GM19468 (cell line): ENCODE results near the gene OR2J2.
"Not testable (repeated sequence)": the region's sequence is repeated elsewhere in the genome, so short reads cannot be mapped to it uniquely, and the experiment has no call there.

Experiments
- ATAC-seq: cut with Tn5 transposase; IDR thresholded peaks from one replicate; pipeline ENCODE4 v1.9.1; 2021; ENCODE audit warnings: mild to moderate bottlenecking, moderate library complexity, moderate number of reproducible peaks; ENCODE audit not compliant: unreplicated experiment; ENCODE audit errors: extremely low read depth

The OR2J2 gene

DNA sequence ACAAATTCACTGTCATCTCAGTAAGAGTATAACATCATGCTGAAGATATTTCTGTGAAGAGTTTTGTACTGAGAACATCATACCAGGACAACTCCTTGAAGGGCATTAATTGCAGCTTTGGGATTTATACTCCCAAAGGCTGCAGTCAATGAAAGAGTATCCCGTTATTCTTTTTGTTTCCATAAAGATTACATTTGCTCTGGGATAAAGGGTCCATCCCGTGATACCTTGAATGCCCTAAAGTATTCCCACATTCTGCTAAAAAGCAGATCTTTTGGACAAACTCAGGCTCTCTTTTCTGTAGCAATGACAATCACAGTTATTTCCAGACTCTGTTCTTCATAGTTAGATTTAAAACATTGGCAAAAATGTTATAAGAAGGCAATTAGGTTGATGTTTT lies at the start of gene OR2J2:
OR2J2 (plus strand) TSS at position 301 of the 400 bp plus-strand sequence. CDS start 2,729 bp downstream, outside the sequence.
- ATAC-seq: not testable (repeated sequence)

DNA sequence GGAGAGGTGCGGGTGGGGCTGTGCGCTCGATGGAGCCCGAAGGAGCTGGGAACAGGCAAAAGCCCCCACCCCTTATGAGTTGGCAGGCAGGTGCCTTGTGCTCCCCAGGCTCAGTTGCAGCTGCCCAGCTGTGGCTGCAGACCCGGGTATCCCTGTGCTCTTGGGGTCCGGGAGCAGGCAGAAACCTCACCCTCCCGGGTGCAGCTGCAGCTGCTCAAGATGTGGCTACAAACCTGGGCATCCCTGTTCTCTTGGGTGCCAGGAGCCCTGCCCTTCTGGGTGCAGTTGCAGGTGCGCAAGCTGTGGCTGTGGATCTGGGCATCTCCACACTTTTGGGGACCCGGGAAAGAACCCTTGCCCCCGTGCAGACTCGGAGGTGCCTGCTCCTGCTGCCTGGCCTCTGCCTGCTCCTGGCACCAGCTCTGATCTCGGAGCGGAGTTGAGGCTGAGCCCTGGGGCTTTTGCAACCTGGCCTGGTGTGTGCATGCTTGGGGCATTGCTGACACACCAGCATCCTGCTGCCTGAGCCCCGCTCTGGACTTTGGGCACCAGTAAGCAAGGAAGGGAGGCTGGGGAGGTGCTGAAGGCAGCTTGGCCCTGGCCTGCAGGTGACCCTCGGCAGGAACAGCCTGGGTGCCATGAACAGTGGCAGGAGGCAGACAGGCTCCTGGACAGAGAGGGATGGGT lies 41.2 kb upstream of the OR2J2 start:
- ATAC-seq: no peak

DNA sequence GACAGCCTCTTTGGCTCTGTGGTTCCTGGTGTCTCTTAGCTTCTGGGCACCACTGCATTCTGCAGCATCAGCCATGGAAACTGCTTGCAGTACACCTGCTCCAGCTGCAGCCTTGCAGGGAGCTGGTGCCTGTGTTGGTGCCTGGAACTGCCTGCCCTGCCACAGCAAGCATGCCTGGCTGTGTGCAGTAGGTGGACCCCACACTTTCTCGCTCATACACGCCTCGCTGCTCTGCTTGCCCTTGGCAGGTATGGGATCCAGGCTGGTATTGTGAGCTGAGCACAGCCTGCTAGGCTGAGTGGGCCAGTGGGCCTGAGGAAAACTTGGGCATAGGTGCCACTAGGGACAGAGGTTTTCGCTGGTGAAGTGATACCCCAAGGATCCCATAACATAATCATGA lies 40.1 kb upstream of the OR2J2 start:
- no peak for ATAC-seq

- ATAC-seq: no peak
Measured at GRCh38 chr6:29131691-29132090, 39.0 kb upstream of the OR2J2 start.

GRCh38 chr6:29137724-29138123 lies 33.0 kb upstream of the OR2J2 start:
- ATAC-seq: no peak

- ATAC-seq: no peak
Measured at GRCh38 chr6:29141606-29142005, 29.1 kb upstream of the OR2J2 start.

GRCh38 chr6:29142309-29142708 lies 28.4 kb upstream of the OR2J2 start:
- no peak for ATAC-seq

GRCh38 chr6:29146179-29146578 lies 24.5 kb upstream of the OR2J2 start:
- no peak for ATAC-seq

- no peak for ATAC-seq
Measured at GRCh38 chr6:29147074-29147473, 23.6 kb upstream of the OR2J2 start.

GRCh38 chr6:29149444-29149843 lies 21.3 kb upstream of the OR2J2 start:
- ATAC-seq: not testable (repeated sequence)

DNA sequence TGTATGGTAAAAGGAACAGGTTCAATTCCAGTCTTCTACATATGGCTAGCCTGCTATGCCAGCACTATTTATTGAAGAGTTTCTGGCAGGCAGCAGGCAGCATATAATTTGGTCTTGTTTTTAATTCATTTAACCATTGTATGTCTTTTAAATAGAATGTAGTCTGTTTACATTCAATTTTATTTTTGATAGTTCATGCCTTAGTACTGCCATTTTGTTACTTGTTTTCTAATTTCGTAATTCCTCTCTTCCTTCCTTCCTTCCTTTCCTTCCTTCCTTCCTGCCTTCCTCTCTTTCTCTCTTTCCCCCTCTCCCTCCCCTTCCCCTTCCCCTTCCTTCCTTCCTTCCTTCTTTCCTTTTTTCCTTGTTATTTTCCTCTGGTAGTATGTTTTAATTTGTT lies 17.6 kb upstream of the OR2J2 start:
- ATAC-seq: no peak

DNA sequence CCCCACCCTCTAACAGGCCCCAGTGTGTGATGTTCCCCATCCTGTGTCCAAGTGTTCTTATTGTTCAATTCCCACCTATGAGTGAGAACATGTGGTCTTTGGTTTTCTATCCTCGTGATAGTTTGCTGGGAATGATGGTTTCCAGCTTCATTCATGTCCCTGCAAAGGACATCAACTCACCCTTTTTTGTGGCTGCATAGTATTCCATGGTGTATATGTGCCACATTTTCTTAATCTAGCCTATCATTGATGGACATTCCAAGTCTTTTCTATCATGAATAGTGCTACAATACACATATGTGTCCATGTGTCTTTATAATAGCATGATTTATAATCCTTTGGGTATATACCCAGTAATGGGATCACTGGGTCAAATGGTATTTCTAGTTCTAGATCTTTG lies 15.5 kb upstream of the OR2J2 start:
- not testable (repeated sequence) for ATAC-seq

DNA sequence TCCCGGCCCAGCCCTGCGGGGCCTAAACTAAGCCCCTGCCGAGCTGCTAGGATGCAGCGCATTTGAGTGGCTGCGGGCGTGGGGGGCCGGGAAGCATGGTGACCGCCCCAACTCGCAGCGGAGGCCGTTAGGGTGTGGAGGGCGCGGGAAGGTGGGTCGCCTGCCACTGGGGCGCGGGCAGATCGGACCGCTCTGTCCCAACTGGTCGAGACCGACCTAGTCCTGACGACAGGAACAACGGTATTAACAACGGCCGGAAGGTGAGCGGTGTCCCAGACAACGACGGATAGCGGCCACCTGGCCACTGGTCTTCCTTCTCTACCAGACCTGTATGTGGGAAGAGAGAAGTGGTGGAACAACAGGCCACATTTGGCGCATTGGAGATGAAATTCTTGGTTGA lies 10.8 kb upstream of the OR2J2 start:
- not testable (repeated sequence) for ATAC-seq

DNA sequence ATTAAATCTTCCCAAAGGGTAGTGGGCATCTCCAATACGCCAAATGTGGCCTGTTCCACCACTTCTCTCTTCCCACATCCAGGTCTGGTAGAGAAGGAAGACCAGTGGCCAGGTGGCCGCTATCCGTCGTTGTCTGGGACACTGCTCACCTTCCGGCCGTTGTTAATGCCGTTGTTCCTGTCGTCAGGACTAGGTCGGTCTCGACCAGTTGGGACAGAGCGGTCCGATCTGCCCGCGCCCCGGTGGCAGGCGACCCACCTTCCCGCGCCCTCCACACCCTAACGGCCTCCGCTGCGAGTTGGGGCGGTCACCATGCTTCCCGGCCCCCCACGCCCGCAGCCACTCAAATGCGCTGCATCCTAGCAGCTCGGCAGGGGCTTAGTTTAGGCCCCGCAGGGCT lies 5.1 kb upstream of the OR2J2 start:
- not testable (repeated sequence) for ATAC-seq

- no peak for ATAC-seq
Measured at GRCh38 chr6:29171736-29172135, 1.0 kb downstream of the OR2J2 start.

DNA sequence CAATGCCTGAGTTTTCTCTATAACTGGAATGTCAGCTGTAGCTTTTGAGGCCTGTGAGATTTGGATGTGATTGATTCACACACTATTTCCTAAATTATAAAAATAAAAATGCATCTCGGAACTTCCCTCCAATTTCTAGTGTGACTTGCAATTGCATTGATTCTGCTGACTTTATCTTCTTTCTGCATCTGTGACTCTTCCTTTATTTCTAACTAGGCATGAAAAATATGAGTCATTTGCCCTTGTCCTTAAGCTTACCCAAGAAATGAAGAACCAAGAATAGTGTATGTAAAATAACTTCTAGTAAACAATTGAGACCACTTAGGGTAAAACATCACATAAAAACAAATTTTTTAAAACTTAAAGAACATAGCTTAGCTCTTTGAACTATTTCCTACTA lies 12.9 kb downstream of the OR2J2 start:
- ATAC-seq: no peak

DNA sequence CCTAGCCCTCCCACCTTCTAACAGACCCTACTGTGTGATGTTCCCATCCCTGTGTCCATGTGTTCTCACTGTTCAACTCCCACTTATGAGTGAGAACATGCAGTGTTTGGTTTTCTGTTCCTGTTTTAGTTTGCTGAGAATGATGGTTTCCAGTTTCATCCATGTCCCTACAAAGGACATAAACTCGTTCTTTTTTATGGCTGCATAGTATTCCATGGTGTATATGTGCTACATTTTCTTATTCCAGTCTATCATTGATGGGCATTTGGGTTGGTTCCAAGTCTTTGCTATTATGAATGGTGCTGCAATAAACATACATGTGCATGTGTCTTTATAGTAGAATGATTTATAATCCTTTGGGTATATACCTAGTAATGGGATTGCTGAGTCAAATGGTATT lies 18.0 kb downstream of the OR2J2 start:
- not testable (repeated sequence) for ATAC-seq

DNA sequence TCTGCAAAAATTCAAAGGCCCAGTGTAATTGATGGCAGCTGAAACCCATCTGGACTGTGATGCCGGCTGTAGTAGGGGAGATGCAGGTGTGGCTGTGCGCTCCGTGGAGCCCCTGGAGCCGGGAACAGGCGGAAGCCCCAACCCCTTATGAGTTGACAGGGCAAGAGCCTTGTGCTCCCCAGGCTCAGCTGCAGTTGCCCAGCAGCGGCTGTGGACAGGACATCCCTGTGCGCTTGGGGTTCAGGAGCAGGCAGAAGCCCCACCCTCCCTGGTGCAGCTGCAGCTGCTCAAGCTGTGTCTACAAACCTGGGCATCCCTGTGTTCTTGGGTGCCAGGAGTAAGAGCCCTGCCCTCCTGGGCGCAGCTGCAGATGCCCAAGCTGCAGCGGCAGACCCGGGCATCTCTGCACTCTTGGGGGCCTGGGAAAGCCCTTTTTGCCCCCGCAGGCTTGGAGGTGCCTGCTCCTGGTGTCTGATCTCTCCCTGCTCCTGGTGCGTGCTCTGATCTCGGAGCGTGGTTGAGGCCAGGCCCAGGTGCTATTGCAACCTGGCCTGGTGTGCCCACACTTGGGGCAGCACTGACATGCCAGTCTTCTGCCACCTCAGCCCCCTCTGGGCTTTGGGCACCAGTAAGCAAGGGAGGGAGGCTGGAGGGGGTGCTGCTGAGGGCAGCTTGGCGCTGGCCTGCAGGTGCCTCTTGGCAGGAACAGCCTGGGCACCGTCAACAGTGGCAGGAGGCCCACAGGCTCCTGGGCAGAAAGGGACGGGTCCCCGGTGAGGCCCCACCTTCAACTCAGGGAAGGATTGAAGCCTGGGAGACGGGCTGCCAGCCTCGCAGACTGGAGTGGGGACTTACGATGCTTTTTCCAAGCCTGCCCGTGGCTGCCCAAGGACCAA lies 30.3 kb downstream of the OR2J2 start:
- no peak for ATAC-seq

- ATAC-seq: no peak
Measured at GRCh38 chr6:29201966-29202365, 31.3 kb downstream of the OR2J2 start.

DNA sequence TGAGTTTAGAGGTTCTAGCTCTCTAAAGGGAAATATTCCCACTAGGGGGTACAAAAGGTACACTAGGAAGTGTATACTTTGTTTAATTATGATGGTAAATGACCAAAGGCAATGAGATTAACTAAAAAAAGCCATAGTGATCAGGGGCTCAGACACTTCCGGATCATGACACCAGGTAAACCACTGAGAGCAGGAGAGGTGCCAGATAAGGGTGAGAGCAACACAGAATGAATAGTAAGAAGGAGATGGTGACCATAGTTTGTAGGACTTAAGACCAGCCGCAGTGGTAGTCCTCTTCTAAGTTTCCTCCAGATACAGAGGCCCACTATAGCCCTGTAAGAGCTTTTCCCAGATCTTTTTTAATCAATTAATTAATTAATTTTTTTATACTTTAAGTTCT lies 40.8 kb downstream of the OR2J2 start:
- no peak for ATAC-seq

GRCh38 chr6:29216528-29216927 lies 45.8 kb downstream of the OR2J2 start:
- ATAC-seq: no peak
